OCI-LY1 (cell line): ENCODE results near the gene MARF1.

Source experiments
- CTCF ChIP-seq: fragments of 200-600 bp; sonication (generic), shearing (Covaris generic); IDR thresholded peaks from 2 replicates; pipeline ENCODE4 v1.5.1; 2017; ENCODE audit warnings: mild to moderate bottlenecking, antibody characterized with exemption, low read length, moderate library complexity, mixed read lengths
- EZH2 ChIP-seq: fragments of 200-600 bp; sonication (generic), shearing (Covaris generic); IDR thresholded peaks from 2 replicates; pipeline ENCODE4 v1.8.0; 2017; ENCODE audit warnings: borderline replicate concordance, mixed run types, mild to moderate bottlenecking, antibody characterized with exemption, low read length, moderate library complexity, mixed read lengths

GRCh38 chr16:15606518-15607220 is 36.3 kb downstream of the MARF1 start:
- TF ChIP-seq EZH2 (no peak), CTCF (no peak)
